Stimulated activated naive CD4-positive, alpha-beta T cell treated with Interleukin-2 at 50 U/mL for 16 hours (primary cell): ENCODE measurements around the gene PXMP4.

ENCODE experiments used
- DNase-seq: peaks from one replicate; lab custom pipeline; 2025; lab: John Stamatoyannopoulos, UW

Gene PXMP4

DNA sequence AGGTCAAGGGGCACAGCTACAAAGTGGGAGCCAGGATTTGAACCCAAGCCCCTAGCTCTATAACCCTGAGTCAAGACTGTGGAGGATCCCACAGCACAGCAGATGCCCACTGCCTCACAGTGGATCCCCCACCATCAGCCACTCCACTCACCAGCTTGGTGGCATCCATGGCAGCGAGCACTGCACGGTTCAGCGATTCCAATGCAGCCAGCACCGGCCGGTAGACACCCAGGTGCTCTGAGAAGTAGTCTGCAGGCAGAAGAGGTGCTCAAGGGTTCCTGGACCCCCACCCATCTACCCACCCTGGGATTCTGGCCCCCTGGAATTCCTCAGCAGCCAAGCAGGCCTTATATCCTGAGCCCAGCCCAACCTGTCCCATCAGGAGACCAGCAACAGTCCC is 50.9 kb downstream of the PXMP4 start:
- DNase-seq = no peak

DNA sequence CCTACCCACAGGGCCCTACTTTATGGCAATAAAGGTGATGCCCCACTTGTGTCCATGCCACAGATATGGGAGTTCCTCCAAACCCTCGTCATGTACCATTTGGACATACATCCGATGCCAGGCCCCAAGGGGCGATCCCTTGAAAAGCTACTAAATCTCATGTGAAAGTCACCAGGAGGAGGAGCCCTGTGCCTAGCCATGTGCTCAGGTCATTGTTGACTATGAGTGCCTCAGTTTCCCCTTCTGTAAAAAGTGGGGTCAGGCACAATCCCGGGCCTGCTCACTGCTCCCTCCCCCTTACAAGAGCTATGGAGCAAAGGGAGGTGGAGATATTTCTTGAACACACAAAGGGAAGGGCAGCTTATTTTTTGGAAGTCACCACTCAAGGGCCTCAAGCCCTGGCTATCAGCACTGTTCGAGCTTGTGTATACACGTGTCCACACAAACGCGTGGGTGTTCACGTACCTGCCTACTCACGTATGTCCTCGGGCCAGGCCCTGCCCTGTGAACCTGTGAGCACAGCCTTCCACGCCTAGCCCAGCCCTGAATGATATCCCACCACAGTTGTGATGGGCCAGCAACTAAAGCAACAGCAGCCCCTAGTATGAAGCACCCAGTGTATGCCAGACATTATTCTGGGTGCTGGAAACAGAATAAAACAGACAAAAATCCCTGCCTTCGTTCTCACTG is 51.5 kb downstream of the PXMP4 start:
- no peak for DNase-seq

- peak; percentile 70 for DNase-seq
Measured at GRCh38 chr20:33667676-33668465, 52.2 kb downstream of the PXMP4 start.

- DNase-seq = peak; percentile 46
Measured at GRCh38 chr20:33667245-33667675, 52.9 kb downstream of the PXMP4 start.

DNA sequence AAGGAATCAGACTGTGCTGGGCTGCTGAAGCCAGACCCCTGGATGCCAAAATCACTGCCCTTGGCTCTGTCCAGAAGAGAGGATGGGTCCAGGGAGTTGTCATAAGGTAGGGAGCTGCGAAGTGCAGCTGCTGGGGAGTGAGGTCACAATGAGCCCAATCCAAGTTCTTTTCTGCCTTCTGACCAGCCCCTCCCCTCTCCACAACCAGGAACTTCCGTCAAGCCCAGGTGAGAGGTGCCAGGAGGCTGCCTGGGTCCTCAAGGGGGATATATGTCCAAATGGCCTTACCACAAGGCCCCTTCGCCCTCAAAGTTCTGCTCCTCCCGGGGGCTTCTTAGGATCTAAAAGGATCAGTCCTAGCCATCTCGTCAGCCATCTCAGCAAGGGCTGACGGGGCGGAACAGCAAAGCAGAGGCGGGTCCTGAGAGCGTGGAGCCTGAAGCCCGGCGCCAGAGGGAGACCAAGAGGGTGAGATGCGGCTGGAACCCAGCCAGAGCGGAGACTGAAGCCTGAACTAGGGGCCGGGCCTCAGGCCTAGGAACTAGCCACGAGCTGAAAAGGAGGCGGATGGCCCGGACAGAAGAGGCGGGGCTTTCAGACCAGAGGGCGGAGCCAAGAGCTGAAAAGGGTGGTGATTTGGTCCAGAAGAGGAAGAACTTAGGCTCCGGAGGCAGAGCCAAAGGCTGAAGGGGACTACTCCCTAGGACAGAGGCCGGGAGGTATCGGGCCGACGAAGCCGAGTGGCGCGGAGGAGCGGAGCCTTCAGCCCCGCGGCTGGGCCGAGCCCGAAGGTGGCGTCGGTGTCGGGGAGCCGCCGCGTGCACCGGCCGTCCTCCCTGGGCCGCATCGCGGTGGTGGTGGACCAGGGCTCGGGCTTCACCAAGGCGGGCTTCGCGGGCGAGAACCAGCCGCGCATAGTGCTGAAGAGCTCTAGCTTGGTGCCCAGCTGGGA is 53.5 kb downstream of the PXMP4 start, which contains the start of gene ACTL10:
Gene ACTL10 (plus strand): TSS at position 651 of the 952 bp plus-strand sequence. CDS start 555 bp downstream, outside the sequence.
- DNase-seq = peak; percentile 79

GRCh38 chr20:33664762-33665144 is 55.4 kb downstream of the PXMP4 start:
- DNase-seq = no peak

DNA sequence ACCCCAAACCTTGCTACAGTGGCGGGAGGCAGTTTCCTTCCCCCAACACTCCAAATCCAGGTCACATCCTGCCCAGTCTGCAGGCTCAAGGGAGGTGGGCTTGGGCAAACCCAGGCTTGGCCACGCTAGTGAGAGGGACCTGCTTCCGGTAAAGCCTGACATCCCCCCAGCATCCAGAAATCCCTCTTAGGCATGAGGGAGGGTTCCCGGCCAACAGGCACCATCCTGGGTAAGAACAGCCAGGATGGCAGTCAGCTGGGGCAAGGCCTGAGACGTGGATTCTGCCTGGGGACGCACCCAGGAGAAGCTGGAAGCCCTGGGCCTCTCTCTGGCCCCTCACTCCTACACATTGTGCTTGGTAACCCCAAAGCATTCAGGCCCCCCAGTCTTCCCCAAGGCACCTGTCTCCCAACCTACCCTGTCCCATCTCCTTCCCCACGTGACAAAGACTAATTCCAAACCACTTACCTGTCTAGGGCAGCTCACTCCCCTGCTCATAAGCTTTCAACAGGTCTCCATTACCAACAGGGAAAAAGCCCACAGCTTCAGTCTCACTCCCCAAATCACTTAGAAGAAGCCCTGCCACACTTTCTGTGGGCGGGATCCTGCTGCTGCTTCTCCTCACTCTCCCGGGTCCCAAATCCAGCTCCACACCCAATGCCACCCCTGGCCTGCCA is 55.9 kb downstream of the PXMP4 start:
- no peak for DNase-seq

- peak; percentile 84 for DNase-seq
Measured at GRCh38 chr20:33663161-33664084, 56.7 kb downstream of the PXMP4 start.

DNA sequence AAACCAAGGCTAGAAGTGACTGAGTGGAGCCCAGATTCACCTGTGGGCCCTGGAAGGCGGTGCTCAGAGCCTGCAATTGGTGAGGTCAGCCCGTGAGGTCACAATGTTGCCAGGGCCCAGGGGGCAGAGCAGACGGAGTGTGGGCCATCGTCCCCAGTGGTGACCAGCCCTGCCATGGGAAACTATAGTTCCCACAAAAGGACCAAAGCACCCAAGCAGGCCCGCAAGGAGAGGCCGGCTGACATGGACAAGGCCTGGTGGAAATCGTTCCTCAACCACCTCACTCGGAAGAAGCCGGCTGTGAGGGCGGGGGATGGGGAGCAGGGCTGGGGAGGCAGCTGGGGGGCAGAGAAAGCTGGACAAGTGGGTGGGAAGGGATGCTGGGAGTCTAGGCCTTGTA is 57.9 kb downstream of the PXMP4 start, which contains the start of gene C20orf144:
Gene C20orf144 (plus strand): TSS at position 156 of the 400 bp plus-strand sequence. CDS start 19 bp downstream, at position 175.
- DNase-seq = no peak

GRCh38 chr20:33660685-33661058 is 59.4 kb downstream of the PXMP4 start:
- no peak for DNase-seq

DNA sequence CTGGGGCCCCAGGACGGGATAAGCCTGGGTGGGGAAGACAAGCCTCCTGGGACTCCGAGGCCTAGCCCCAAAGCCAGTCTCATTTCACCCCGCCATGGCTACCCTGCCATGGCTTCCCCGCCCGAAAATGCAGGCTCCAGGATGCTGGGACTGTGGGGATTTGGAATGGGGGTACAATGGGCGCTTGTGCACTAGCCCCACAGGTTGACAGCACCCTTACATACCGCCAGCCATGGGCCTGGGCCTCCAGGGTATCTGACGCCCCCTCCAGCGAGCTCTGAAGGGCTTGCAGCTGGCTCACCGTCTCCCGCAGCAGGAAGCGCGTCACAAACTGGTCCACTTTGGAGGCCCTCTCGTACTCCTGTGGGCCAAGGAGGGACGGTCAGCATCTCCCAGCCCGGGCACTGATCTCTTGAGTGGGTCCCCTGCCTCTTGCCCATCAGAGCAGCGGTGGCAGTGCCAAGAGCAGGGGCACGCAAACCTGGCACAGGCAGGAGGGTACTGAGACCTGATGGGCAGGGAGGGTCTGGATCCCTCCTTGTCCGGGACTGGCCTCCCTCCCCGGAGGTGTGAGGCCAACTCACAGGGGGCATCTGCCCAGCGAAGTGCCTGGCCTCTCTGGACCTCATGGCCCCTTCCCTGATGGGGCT is 60.0 kb downstream of the PXMP4 start:
- DNase-seq = no peak

GRCh38 chr20:33659341-33660034 is 60.6 kb downstream of the PXMP4 start:
- no peak for DNase-seq

DNA sequence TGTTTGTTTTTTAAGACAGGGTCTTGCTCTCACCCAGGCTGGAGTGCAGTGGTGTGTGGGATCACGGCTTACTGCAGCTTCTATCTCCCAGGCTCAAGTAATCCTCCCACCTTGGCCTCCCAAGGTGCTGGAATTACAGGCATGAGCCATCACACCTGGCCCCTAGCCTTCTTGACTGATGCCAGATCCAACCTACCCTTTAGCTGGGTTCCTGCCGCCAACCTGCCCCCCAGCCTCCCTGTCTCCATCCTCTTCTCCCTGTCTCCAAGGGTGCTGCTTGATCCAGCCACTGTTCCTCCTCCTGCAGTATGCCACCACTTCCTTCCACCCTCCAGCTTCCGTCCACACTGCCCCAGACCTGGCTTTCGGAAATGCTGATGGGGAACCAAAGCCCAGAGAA is 61.2 kb downstream of the PXMP4 start:
- DNase-seq = no peak

- DNase-seq = no peak
Measured at GRCh38 chr20:33658510-33658909, 61.6 kb downstream of the PXMP4 start.

- DNase-seq = no peak
Measured at GRCh38 chr20:33657704-33658095, 62.4 kb downstream of the PXMP4 start.

GRCh38 chr20:33656783-33657703 is 63.1 kb downstream of the PXMP4 start:
- DNase-seq = no peak

GRCh38 chr20:33656010-33656782 is 63.9 kb downstream of the PXMP4 start:
- DNase-seq = no peak
